Effector memory CD4-positive, alpha-beta T cell (primary cell): ENCODE results near the gene TAL2.

ENCODE experiments used
- DNase-seq, 3 donors: peaks; one replicate each; pipeline ENCODE4 v3.0.0-alpha.2; 2020
- H3K27ac ChIP-seq: 2 replicates; pipeline ENCODE4 v1.7.0; 2013; ENCODE audit warnings: mild to moderate bottlenecking, low read length, moderate library complexity; ENCODE audit not compliant: insufficient read depth, poor library complexity, severe bottlenecking
- H3K27me3 ChIP-seq: replicated peaks from 2 replicates; pipeline ENCODE4 v1.7.0; 2013; ENCODE audit warnings: mild to moderate bottlenecking, low read length; ENCODE audit not compliant: insufficient read depth, control insufficient read depth, poor library complexity, severe bottlenecking
- H3K36me3 ChIP-seq: 2 replicates; pipeline ENCODE4 v1.7.0; 2013; ENCODE audit warnings: mild to moderate bottlenecking, low read length, moderate library complexity; ENCODE audit not compliant: control insufficient read depth, insufficient read depth
- H3K4me1 ChIP-seq: 2 replicates; pipeline ENCODE4 v1.7.0; 2013; ENCODE audit warnings: low read length, mild to moderate bottlenecking; ENCODE audit not compliant: control insufficient read depth, insufficient read depth, poor library complexity, severe bottlenecking
- H3K4me3 ChIP-seq: 2 replicates; pipeline ENCODE4 v1.7.0; 2013; ENCODE audit warnings: low read length, low read depth, mild to moderate bottlenecking; ENCODE audit not compliant: insufficient read depth, poor library complexity, severe bottlenecking
- H3K9me3 ChIP-seq: 2 replicates; pipeline ENCODE4 v1.7.0; 2013; ENCODE audit warnings: mild to moderate bottlenecking, low read length, moderate library complexity; ENCODE audit not compliant: control insufficient read depth

Gene TAL2

DNA sequence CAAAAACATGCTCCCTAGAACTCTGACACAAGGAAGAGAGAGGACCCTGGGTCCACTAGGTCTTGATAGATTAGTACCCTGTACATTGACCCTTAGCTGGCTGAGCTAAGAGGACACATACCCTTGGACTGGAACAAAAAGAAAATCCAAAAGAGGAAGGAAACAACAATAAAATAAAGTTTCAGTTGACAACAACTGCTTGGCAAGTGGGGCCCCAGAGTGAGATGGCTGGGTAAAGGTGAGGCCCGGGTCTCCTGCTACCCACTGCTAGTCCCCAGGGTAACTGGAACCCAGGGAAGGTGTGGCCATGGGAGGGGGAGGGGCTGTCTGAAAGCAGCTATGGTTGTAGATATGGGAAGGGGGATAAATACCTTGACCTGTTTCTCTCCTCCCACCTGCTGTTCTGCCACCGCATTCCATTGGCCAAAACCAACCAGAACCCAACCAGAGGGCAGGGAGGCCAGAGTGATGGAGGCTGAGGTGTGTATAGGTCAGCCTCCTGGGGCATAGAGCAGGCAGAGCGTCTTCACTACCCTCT, 11.7 kb downstream of the TAL2 start:
- H3K4me1 ChIP-seq = no peaks in the 10 kb centered on the region
- no peaks in the 10 kb centered on the region for H3K27me3 ChIP-seq
- no peak overlapping the region for H3K4me3 ChIP-seq
- H3K36me3 ChIP-seq = no peaks in the 10 kb centered on the region
- no peak for DNase-seq
- no peaks in the 10 kb centered on the region for H3K9me3 ChIP-seq
- no peak overlapping the region for H3K27ac ChIP-seq

DNA sequence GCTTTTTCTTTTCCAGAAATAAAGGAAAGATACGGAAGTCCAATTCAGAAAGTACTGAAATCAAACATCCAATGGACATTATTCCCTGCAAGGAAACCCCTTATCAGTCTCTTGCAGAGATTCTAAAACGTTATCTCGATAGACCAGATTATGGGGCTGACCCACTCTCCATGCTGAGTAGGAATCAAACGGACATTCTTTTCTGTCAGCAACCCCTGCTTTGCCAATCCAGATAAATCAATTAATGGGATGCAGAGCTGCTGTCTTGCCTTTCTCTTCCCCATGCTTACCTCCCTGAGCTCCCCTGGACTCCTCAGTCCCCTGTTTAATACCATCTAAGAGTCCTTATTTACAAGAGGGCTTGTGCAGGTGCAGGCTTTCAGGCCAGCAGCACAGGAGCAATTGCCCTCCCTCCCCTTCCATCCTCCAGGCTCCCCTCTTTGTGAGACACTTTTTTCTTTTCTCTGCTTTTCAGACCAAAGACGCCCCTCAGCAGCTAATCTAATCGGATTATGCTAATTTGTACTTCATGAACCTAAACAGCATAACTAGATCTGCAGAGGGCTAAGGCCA, 14.2 kb downstream of the TAL2 start:
- H3K4me1 ChIP-seq = no peaks in the 10 kb centered on the region
- H3K27me3 ChIP-seq = no peaks in the 10 kb centered on the region
- H3K9me3 ChIP-seq = no peaks in the 10 kb centered on the region
- H3K36me3 ChIP-seq = no peaks in the 10 kb centered on the region
- no peak overlapping the region for H3K4me3 ChIP-seq
- no peak overlapping the region for H3K27ac ChIP-seq
- DNase-seq = no peak

DNA sequence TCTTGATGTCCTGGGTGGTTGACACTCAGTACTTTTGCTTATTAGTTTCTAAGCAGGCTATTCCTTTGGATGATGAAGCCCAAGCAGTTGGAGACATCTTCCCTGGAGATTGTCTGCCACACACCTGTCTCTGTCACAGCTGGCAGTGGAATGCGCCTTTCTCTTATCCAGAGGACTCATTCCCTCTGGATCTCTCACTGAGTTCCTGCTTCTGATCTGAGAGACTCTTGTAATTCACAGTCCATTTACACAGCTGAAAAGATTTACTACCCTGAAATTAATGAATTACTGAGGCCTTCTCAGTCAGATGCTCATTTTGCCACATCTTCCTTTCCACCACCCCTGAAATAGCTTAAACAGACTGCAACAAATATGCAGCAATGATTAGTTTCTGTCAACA, 15.9 kb downstream of the TAL2 start:
- Histone ChIP-seq H3K4me3 (no peak overlapping the region), H3K36me3 (no peaks in the 10 kb centered on the region), H3K27ac (no peak overlapping the region), H3K27me3 (no peaks in the 10 kb centered on the region), H3K9me3 (no peaks in the 10 kb centered on the region), H3K4me1 (no peaks in the 10 kb centered on the region)
- DNase-seq = no peak

DNA sequence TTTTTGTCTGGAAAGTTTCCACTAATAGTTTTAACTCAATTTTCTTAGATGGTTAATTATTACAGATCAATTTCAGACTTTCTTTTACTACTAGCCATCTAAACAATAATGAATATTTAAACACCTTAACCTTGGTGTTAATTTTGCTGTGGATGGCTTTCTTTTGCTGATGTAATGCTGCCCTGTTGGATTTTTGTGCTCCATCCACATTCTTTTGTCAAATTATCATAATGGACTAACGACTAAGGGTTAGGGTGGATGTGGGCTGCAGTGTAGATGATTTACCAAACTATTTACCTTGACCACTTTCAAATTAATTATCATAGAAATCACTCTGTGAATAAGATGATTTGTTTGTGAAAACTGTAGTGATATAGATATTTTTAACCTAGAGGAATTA, 16.5 kb downstream of the TAL2 start:
- Histone ChIP-seq H3K27me3 (no peaks in the 10 kb centered on the region), H3K4me1 (no peaks in the 10 kb centered on the region), H3K36me3 (no peaks in the 10 kb centered on the region), H3K27ac (no peak overlapping the region), H3K9me3 (no peaks in the 10 kb centered on the region), H3K4me3 (no peak overlapping the region)
- DNase-seq = no peak

DNA sequence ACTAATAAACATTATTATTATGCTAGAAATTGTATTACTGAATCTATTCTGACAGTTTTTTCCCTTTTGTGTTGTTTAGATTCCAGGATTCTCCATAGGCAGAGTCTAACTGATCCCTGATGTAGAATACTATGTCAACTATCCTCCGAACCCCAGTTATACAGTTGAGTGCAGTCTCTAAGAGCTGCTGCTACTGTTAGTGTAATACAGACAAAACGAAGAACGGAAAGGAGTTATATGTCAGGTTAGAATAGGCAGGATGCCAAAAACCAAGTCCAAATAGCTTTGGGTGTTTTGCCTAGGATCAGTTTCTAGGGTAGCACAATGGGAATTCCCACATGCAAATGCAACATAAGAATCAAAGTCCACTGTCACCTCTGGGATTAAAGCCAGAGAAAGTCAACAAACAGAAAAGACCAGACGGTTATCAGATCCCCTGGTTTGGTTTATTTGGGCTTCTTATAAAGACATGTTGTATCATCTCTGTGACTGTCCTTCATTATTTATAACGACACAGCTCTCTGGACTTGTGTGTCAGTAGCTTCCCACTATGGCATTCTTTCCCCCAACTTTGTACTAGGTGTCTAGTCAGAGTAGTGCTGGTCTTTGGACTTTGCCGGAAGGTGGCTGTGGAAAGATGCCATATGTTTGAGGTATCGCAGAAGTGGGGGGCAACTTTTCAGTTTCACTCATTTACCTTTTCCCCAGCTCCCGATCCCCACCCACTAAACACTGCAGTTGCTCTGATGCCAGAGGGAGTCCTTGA, 17.2 kb downstream of the TAL2 start:
- H3K27me3 ChIP-seq = no peaks in the 10 kb centered on the region
- no peaks in the 10 kb centered on the region for H3K36me3 ChIP-seq
- no peak overlapping the region for H3K27ac ChIP-seq
- no peaks in the 10 kb centered on the region for H3K9me3 ChIP-seq
- H3K4me1 ChIP-seq = no peaks in the 10 kb centered on the region
- no peak for DNase-seq
- H3K4me3 ChIP-seq = no peak overlapping the region

DNA sequence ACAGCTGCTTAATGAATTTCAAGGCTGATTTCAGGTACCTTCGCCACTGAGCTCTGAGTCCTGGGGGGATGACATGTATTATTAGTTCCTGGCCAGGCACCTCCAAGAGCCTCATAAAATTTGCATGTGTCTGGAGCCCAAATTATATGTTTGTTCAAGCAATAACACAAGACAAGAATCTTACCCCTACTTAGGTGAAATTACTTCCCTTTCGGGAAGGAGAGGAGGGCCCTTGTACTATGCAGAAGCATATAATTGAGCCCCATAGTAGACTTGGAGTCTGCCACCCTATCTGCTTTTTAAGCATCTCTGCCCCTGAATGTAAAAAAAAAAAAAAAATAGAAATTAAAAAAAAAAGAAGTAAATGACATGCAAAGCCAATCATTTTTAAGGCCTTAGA, 19.1 kb downstream of the TAL2 start:
- H3K27me3 ChIP-seq = no peaks in the 10 kb centered on the region
- H3K4me1 ChIP-seq = no peaks in the 10 kb centered on the region
- H3K36me3 ChIP-seq = no peaks in the 10 kb centered on the region
- H3K9me3 ChIP-seq = no peaks in the 10 kb centered on the region
- no peak overlapping the region for H3K4me3 ChIP-seq
- no peak overlapping the region for H3K27ac ChIP-seq
- no peak for DNase-seq

DNA sequence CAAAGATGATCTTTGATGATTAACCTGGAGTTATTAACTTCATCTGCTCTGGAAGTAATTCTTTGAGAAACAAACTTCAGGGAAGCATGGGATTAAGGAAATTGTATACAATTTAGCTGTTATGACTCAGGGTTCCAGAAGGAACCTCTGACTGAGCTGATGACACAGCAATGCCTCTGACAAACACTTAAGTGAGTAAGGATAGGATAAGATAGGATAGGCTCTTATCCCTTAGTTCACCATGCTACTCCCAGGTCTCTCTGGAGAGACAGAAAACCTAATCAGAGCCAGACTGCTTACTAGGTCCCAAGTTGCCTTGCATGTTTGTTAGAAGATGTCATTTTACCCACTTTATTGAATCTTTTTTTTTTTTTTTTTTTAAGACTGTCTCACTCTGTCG, 19.5 kb downstream of the TAL2 start:
- DNase-seq = no peak
- no peaks in the 10 kb centered on the region for H3K27me3 ChIP-seq
- no peaks in the 10 kb centered on the region for H3K4me1 ChIP-seq
- no peak overlapping the region for H3K27ac ChIP-seq
- no peak overlapping the region for H3K4me3 ChIP-seq
- no peaks in the 10 kb centered on the region for H3K36me3 ChIP-seq
- no peaks in the 10 kb centered on the region for H3K9me3 ChIP-seq

DNA sequence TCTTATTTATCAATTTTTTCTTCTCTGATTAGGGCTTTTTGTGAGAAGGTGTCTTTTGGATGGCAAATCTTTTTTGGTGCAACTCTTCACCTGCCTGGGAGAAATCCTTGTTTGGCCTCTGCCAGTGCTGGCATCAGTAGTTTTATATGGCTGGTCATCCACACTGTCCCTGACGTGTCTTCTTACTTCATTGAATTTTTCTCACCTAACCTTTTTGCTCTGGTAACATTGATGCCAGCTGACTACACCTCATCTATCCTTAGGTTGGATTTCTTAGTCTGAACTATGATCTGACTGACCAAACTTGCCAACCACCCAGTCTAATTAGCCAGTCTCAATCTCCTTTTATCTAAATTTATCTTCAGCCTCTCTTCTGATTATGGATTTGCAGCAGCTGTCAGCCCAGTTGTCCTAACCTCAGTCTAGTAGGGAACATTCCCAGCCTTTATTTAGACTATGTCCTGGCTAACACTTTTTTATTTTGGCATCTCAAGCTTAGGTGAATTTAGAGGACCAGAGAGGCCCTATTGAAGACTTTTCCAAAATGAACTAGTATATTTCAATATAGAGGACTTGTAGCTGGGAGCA, 21.5 kb downstream of the TAL2 start:
- no peaks in the 10 kb centered on the region for H3K27me3 ChIP-seq
- no peaks in the 10 kb centered on the region for H3K4me1 ChIP-seq
- H3K27ac ChIP-seq = no peak overlapping the region
- H3K36me3 ChIP-seq = no peaks in the 10 kb centered on the region
- no peaks in the 10 kb centered on the region for H3K9me3 ChIP-seq
- H3K4me3 ChIP-seq = no peak overlapping the region
- no peak for DNase-seq

DNA sequence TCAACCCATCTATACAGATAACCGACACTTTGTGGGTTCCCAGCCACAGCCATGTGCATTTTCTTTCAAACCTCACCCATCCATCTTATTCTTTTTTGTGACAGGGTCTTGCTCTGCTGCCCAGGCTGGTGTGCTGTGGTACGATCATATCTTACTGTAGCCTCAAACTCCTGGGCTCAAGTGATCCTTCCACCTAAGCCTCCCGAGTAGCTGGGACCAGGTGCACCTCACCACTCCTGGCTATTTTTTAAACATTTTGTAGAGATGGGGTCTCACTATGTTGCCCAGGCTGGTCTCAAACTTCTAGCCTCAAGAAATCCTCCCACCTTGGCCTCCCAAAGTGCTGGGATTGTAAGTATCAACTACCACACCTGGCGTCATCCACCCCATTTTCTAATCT, 24.7 kb downstream of the TAL2 start:
- no peak for DNase-seq
- H3K4me1 ChIP-seq = no peaks in the 10 kb centered on the region
- H3K27me3 ChIP-seq = no peaks in the 10 kb centered on the region
- H3K9me3 ChIP-seq = no peaks in the 10 kb centered on the region
- H3K4me3 ChIP-seq = no peak overlapping the region
- no peak overlapping the region for H3K27ac ChIP-seq
- H3K36me3 ChIP-seq = no peaks in the 10 kb centered on the region

DNA sequence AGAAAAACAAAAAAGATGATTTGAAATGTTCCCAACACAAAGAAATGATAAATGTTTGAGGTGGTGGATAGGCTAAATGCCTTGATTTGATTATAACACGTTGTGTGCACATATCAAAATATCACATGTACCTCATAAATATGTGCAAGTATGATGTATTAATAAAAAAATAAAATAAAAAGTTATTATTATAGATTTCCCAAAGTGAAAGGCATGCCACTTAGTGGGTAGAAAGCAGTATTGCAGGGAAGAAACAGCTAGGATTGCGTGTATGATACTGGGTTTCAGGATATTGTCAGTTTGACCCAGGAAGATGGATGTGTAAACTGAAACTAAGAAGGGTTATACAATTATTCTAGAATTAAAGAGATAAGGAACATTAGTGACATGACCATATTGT, 28.5 kb downstream of the TAL2 start:
- peaks cover 7% of the 10 kb centered on the region for H3K4me1 ChIP-seq
- no peak overlapping the region for H3K4me3 ChIP-seq
- DNase-seq = no peak
- H3K27ac ChIP-seq = no peak overlapping the region
- peaks cover 8% of the 10 kb centered on the region for H3K27me3 ChIP-seq
- H3K36me3 ChIP-seq = no peaks in the 10 kb centered on the region
- no peaks in the 10 kb centered on the region for H3K9me3 ChIP-seq
